Neural progenitor cell (in vitro differentiated cells): ENCODE data around the gene TIMM23. TPM values are rescaled to one million over a fixed set of nuclear protein-coding genes. Genes with fewer than 3 reads are reported as not detected.

Experiments used
- DNase-seq: peaks from one replicate; pipeline ENCODE4 v3.0.0-alpha.2; 2016; ENCODE audit warnings: low spot score
- H2AFZ ChIP-seq: fragments of 200-600 bp; sonication (generic); replicated peaks from 2 replicates; pipeline ENCODE4 v1.6.1; 2016; ENCODE audit warnings: antibody characterized with exemption
- H3F3A ChIP-seq: fragments of 200-600 bp; sonication (generic); 2 replicates; pipeline ENCODE4 v1.6.1; 2016; ENCODE audit warnings: antibody characterized with exemption, low read depth
- H3K27ac ChIP-seq: fragments of 200-600 bp; sonication (generic); 2 replicates; pipeline ENCODE4 v1.5.1; 2016; ENCODE audit warnings: mild to moderate bottlenecking
- H3K27me3 ChIP-seq: fragments of 200-600 bp; sonication (generic); 2 replicates; pipeline ENCODE4 v1.6.1; 2016; ENCODE audit warnings: mild to moderate bottlenecking, moderate library complexity
- H3K36me3 ChIP-seq: fragments of 200-600 bp; sonication (generic); 2 replicates; pipeline ENCODE4 v1.5.1; 2016
- H3K4me1 ChIP-seq: fragments of 200-600 bp; sonication (generic); 2 replicates; pipeline ENCODE4 v1.6.1; 2016; ENCODE audit warnings: mixed run types
- H3K4me2 ChIP-seq: fragments of 200-600 bp; sonication (generic); 2 replicates; pipeline ENCODE4 v1.6.1; 2016
- H3K4me3 ChIP-seq: fragments of 200-600 bp; sonication (generic); 2 replicates; pipeline ENCODE4 v1.5.1; 2016
- H3K79me2 ChIP-seq: fragments of 200-600 bp; sonication (generic); 2 replicates; pipeline ENCODE4 v1.6.1; 2016; ENCODE audit warnings: low read depth
- H3K9ac ChIP-seq: fragments of 200-600 bp; sonication (generic); 2 replicates; pipeline ENCODE4 v1.6.1; 2016
- H3K9me3 ChIP-seq: fragments of 200-600 bp; sonication (generic); 2 replicates; pipeline ENCODE4 v1.5.1; 2016; ENCODE audit warnings: low read depth
- H4K20me1 ChIP-seq: fragments of 200-600 bp; sonication (generic); 2 replicates; pipeline ENCODE4 v1.6.1; 2016; ENCODE audit warnings: low read depth
- H3K27ac Mint-ChIP-seq: 3 replicates; pipeline ENCODE4 v1.8.0; 2021; ENCODE audit warnings: mixed read lengths
- H3K27me3 Mint-ChIP-seq: 2 replicates; pipeline ENCODE4 v1.8.0; 2022; ENCODE audit warnings: low read depth, mild to moderate bottlenecking, inconsistent platforms, moderate library complexity, mixed read lengths; ENCODE audit not compliant: insufficient read depth
- H3K36me3 Mint-ChIP-seq: 3 replicates; pipeline ENCODE4 v1.8.0; 2021; ENCODE audit warnings: mixed read lengths
- H3K4me1 Mint-ChIP-seq: 3 replicates; pipeline ENCODE4 v1.8.0; 2021; ENCODE audit warnings: mixed read lengths
- H3K4me3 Mint-ChIP-seq: 3 replicates; pipeline ENCODE4 v1.8.0; 2021; ENCODE audit warnings: mild to moderate bottlenecking, moderate library complexity, mixed read lengths
- H3K9me3 Mint-ChIP-seq: 3 replicates; pipeline ENCODE4 v1.8.0; 2020; ENCODE audit warnings: mixed read lengths
- CTCF ChIP-seq: fragments of 200-600 bp; sonication (generic); IDR thresholded peaks from 2 replicates; pipeline ENCODE4 v1.5.1; 2017; ENCODE audit warnings: antibody characterized with exemption, mild to moderate bottlenecking
- EZH2 ChIP-seq: fragments of 200-600 bp; sonication (generic); IDR thresholded peaks from 2 replicates; pipeline ENCODE4 v1.6.1; 2017; ENCODE audit warnings: antibody characterized with exemption, mild to moderate bottlenecking, moderate library complexity
- EZH2phosphoT487 ChIP-seq: fragments of 200-600 bp; sonication (generic); IDR thresholded peaks from 2 replicates; pipeline ENCODE4 v1.6.1; 2017; ENCODE audit warnings: antibody characterized with exemption
- small RNA-seq: library from RNA; depleted of rRNA; stranded (forward); fragments of <200 nt; gene quantifications from one replicate; pipeline ENCODE3, GENCODE V24; 2015
- total RNA-seq: library from RNA; depleted of rRNA; stranded (reverse); fragments of >200 nt; gene quantifications from 2 replicates; pipeline ENCODE4 v1.2.3, GENCODE V29; 2015; ENCODE audit warnings: low replicate concordance

TIMM23 gene
- total RNA-seq, 1 donor from 2014 or later: 85.4 TPM

GRCh38 chr10:46052791-46053375 is 80.6 kb downstream of the TIMM23 start:
- H3K4me3 ChIP-seq: no peak overlapping the region

More at GRCh38 chr10:46052791-46053375, 80.6 kb downstream of the TIMM23 start:
- Histone ChIP-seq H3K79me2 (no peaks in the 10 kb centered on the region), H3K9ac (no peak overlapping the region), H3F3A (peaks cover 9% of the 10 kb centered on the region), H3K9me3 (no peaks in the 10 kb centered on the region), H2AFZ (peak overlapping the region; percentile 27), H3K27me3 (peaks cover 10% of the 10 kb centered on the region), H3K4me2 (no peak overlapping the region), H3K27ac (peak overlapping the region; percentile 9), H3K36me3 (no peaks in the 10 kb centered on the region), H4K20me1 (no peaks in the 10 kb centered on the region), H3K4me1 (peaks cover 16% of the 10 kb centered on the region)
- peaks cover 3% of the 10 kb centered on the region for H3K4me1 Mint-ChIP-seq
- DNase-seq: peak; percentile 9
- H3K27me3 Mint-ChIP-seq: peaks cover 9% of the 10 kb centered on the region
- no peaks in the 10 kb centered on the region for H3K36me3 Mint-ChIP-seq
- H3K9me3 Mint-ChIP-seq: peaks cover 7% of the 10 kb centered on the region
- H3K4me3 Mint-ChIP-seq: no peak overlapping the region
- no peak overlapping the region for H3K27ac Mint-ChIP-seq
- TF ChIP-seq EZH2phosphoT487 (no peak), CTCF (no peak), EZH2 (no peak)

Small RNA genes lying within 50 kb of the gene (small RNA-seq; reads per million reads assigned to genes)
- gene SNORA74C-1: not detected

Other genes starting within 250 kb of the TIMM23 start
- gene WASHC2C, start 245.2 kb upstream of the TIMM23 start, total RNA-seq: 24.6 and 33.0 TPM in 2 replicates
- 17.9 and 25.9 TPM in 2 replicates for gene AGAP4, start 125.0 kb upstream of the TIMM23 start, total RNA-seq
- gene NCOA4, start 58.1 kb downstream of the TIMM23 start, total RNA-seq: 67.7 and 91.7 TPM in 2 replicates
- not detected in 2 replicates for gene MSMB, start 73.8 kb downstream of the TIMM23 start, total RNA-seq